Cardiac fibroblast (primary cell): ENCODE results near the gene REXO1.

Source experiments
- DNase-seq, 2 donors: peaks; one replicate each; pipeline versions ENCODE4 v3.0.0 to v3.0.0-alpha.2; 2010; ENCODE audit warnings: low read depth in 2 of 2
- H3K4me3 ChIP-seq, 2 donors: replicated peaks in 1 of 2; 1 replicate in 1 of 2; 2 replicates in 1 of 2; pipeline ENCODE4 v1.5.1; 2011; ENCODE audit warnings: low read depth in 2 of 2, low read length in 2 of 2, mild to moderate bottlenecking in 2 of 2, moderate library complexity in 1 of 2
- TF ChIP-seq, protein P1 (sequence below): IDR thresholded peaks from one replicate; pipeline ENCODE4 v1.5.1; 2011; ENCODE audit warnings: low read depth, mild to moderate bottlenecking, low read length, inconsistent platforms

The REXO1 gene

DNA sequence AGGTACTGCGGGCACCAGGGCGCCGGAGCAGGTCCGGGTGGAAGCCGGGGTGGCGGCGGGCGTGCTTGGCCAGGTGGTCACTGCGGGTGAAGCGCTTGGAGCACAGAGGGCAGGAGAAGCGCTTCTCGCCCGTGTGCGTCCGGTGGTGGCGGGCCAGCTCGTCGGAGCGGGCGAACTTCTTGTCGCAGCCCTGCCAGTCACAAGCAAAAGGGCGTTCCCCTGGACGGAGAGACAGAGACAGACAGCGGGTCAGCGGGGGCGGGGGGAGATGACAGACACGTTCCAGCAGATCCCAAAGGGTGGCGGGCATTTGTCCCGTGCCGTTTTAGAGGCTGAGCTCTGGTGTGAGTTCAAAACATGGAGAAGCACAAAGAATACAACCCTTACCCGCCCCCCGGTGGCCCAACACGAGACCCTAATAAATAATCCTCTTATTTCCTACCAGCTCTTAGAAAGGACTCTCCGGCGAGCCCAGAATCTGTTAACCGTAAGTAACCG, 6.3 kb upstream of the REXO1 start:
- DNase-seq = no peak
- TF ChIP-seq, protein P1, sequence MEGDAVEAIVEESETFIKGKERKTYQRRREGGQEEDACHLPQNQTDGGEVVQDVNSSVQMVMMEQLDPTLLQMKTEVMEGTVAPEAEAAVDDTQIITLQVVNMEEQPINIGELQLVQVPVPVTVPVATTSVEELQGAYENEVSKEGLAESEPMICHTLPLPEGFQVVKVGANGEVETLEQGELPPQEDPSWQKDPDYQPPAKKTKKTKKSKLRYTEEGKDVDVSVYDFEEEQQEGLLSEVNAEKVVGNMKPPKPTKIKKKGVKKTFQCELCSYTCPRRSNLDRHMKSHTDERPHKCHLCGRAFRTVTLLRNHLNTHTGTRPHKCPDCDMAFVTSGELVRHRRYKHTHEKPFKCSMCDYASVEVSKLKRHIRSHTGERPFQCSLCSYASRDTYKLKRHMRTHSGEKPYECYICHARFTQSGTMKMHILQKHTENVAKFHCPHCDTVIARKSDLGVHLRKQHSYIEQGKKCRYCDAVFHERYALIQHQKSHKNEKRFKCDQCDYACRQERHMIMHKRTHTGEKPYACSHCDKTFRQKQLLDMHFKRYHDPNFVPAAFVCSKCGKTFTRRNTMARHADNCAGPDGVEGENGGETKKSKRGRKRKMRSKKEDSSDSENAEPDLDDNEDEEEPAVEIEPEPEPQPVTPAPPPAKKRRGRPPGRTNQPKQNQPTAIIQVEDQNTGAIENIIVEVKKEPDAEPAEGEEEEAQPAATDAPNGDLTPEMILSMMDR = no peak
- no peak overlapping the region for H3K4me3 ChIP-seq

- TF ChIP-seq, protein P1 = no peak
- no peak overlapping the region for H3K4me3 ChIP-seq
- DNase-seq = no peak
Observed at GRCh38 chr19:1854039-1854541, 5.8 kb upstream of the REXO1 start.

GRCh38 chr19:1853295-1854038, 5.2 kb upstream of the REXO1 start:
- peak; percentile 83 to 84 for DNase-seq
- H3K4me3 ChIP-seq = no peak overlapping the region
- TF ChIP-seq, protein P1 = peak; percentile 91

GRCh38 chr19:1852581-1853128, 4.4 kb upstream of the REXO1 start:
- no peak for DNase-seq
- TF ChIP-seq, protein P1 = no peak
- H3K4me3 ChIP-seq = no peak overlapping the region

GRCh38 chr19:1851654-1852580, 3.6 kb upstream of the REXO1 start:
- H3K4me3 ChIP-seq = no peak overlapping the region
- TF ChIP-seq, protein P1 = no peak
- DNase-seq = no peak

DNA sequence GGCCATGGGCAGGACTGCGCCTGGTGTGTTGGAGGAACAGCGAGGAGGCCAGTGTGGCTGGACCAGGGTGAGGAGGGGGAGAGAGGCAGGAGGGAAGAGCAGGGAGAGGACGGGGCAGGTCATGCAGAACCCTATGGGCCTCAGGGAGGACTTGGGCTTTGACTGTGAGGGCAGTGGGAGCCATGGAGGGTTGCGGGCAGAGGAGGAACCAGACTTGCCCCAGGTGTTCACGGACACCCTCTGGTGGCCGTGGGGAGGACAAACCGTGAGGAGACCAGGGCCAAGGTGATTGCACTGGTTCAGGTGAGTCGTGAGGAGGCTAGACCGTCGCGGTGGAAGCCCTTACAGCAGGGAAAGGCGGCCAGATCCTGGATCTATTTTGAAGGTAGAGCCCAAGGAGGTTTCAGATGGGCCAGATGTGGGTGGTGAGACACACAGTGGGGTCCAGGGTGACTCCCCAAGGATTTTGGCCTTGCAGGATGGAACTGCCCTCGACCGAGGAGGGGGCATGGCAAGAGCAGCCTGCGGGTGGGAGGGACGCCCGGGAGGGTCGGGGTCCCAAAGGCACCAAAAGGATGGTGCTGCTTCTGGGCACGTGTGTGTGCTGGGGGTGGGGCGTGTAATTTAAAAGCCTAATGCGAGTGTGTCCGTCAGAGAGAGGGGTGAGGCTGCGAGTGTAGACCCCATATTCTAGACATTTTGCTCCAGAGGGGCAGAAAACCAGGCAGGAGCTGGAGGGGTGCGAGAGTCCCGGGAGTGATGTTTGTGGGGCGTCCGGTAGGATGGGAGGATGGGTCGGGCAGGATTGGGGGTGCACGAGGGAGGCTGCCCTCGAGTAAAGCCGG, 2.7 kb upstream of the REXO1 start:
- no peak for DNase-seq
- no peak overlapping the region for H3K4me3 ChIP-seq
- TF ChIP-seq, protein P1 = peak; percentile 34
